ENCODE results near the gene ALG8.
"Not testable (repeated sequence)": the region's sequence is repeated elsewhere in the genome, so short reads cannot be mapped to it uniquely, and the experiment has no call there.

- not testable (repeated sequence) for TF ChIP-seq POLR2A, POLR2AphosphoS5 (IDR thresholded peaks at IDR 0.05; ENCODE audit: low read depth, low read length)
These were observed 52.8 kb downstream of the ALG8 start for GRCh38 chr11:78086521-78087074.
